Smooth muscle cell (in vitro differentiated cells): ENCODE data around the gene LRFN4. TPM values are rescaled to one million over a fixed set of nuclear protein-coding genes. Genes with fewer than 3 reads are reported as not detected.
"Not testable (repeated sequence)": the region's sequence is repeated elsewhere in the genome, so short reads cannot be mapped to it uniquely, and the experiment has no call there.

Source experiments
- DNase-seq: peaks from one replicate; lab custom pipeline; 2025; ENCODE audit not compliant: unreplicated experiment; lab: John Stamatoyannopoulos, UW
- H2AFZ ChIP-seq: fragments of 200-600 bp; sonication (generic); 2 replicates; pipeline ENCODE4 v1.6.0; 2016; ENCODE audit warnings: antibody characterized with exemption, low read depth, mild to moderate bottlenecking
- H3F3A ChIP-seq: fragments of 200-600 bp; sonication (generic); 2 replicates; pipeline ENCODE4 v1.6.0; 2017; ENCODE audit warnings: antibody characterized with exemption, low read depth
- H3K27ac ChIP-seq: fragments of 200-600 bp; sonication (generic); 2 replicates; pipeline ENCODE4 v1.5.1; 2016; ENCODE audit warnings: low read depth, mild to moderate bottlenecking
- H3K27me3 ChIP-seq: fragments of 200-600 bp; sonication (generic); 2 replicates; pipeline ENCODE4 v1.6.1; 2016; ENCODE audit warnings: low read depth, mild to moderate bottlenecking
- H3K36me3 ChIP-seq: fragments of 200-600 bp; sonication (generic); 2 replicates; pipeline ENCODE4 v1.5.1; 2016; ENCODE audit warnings: low read depth
- H3K4me1 ChIP-seq: fragments of 200-600 bp; sonication (generic); 2 replicates; pipeline ENCODE4 v1.5.1; 2016; ENCODE audit warnings: low read depth
- H3K4me2 ChIP-seq: fragments of 200-600 bp; sonication (generic); 2 replicates; pipeline ENCODE4 v1.6.0; 2016; ENCODE audit warnings: mild to moderate bottlenecking
- H3K4me3 ChIP-seq: fragments of 200-600 bp; sonication (generic); 2 replicates; pipeline ENCODE4 v1.5.1; 2016; ENCODE audit warnings: mild to moderate bottlenecking
- H3K79me2 ChIP-seq: fragments of 200-600 bp; sonication (generic); 2 replicates; pipeline ENCODE4 v1.6.0; 2016; ENCODE audit warnings: low read depth, mild to moderate bottlenecking
- H3K9ac ChIP-seq: fragments of 200-600 bp; sonication (generic); 2 replicates; pipeline ENCODE4 v1.6.0; 2016; ENCODE audit warnings: low read depth
- H3K9me3 ChIP-seq: fragments of 200-600 bp; sonication (generic); replicated peaks from 2 replicates; pipeline ENCODE4 v1.5.1; 2016; ENCODE audit warnings: low read depth
- H4K20me1 ChIP-seq: fragments of 200-600 bp; sonication (generic); 2 replicates; pipeline ENCODE4 v1.6.0; 2016; ENCODE audit warnings: low read depth
- WGBS: methylation state at CpG from one replicate; pipeline ENCODE4 v1.1.7; 2016; ENCODE audit warnings: low lambda C conversion rate; 5-methylcytosine and 5-hydroxymethylcytosine counted together
- polyA plus RNA-seq: library from polyadenylated mRNA; unstranded; fragments of >200 nt; fragmentation: Nextera tagmentation; extraction: Ambion mirVana; gene quantifications from 2 replicates; pipeline ENCODE4 v1.2.1, GENCODE V29; 2016
- total RNA-seq: library from RNA; depleted of rRNA; stranded (reverse); fragments of >200 nt; gene quantifications from 2 replicates; pipeline ENCODE4 v1.2.3, GENCODE V29; 2014
- TF ChIP-seq, protein P1 (sequence below): fragments of 200-600 bp; sonication (generic); IDR thresholded peaks from 2 replicates; pipeline ENCODE4 v1.5.1; 2017; ENCODE audit warnings: borderline replicate concordance, mild to moderate bottlenecking, antibody characterized with exemption; ENCODE audit not compliant: insufficient read depth, poor library complexity, severe bottlenecking

The LRFN4 gene
- total and polyA plus RNA-seq, 2 experiments from 2014 or later, result 14.7 to 37.6 TPM

DNA sequence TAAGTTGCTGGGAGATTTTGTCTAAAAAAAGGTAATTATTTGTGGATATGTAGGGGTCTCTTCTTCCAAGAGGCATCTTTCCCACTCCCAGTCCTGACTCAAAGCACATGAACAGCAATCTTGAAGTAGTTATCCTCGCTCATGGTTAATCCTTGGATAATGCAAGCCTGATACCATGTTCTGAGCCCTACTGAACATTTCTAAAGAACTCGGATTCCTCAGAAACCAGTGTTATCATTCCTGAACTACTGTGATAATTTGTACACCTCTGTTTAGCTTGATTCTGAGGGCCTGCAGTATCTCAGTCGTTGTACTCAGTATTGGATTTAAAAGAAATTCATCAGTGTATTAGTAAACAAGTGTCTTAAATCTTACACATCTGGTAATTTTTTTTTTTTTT is 36.0 kb upstream of the LRFN4 start:
- Histone ChIP-seq H3K4me2 (peak overlapping the region; percentile 67), H3K27me3 (no peaks in the 10 kb centered on the region), H3K9me3 (no peaks in the 10 kb centered on the region), H2AFZ (no peak overlapping the region), H3K79me2 (no peaks in the 10 kb centered on the region), H3F3A (peaks cover 15% of the 10 kb centered on the region), H4K20me1 (peaks cover 3% of the 10 kb centered on the region), H3K4me3 (no peak overlapping the region), H3K27ac (peak overlapping the region; percentile 65), H3K4me1 (peaks cover 20% of the 10 kb centered on the region), H3K9ac (no peak overlapping the region), H3K36me3 (no peaks in the 10 kb centered on the region)
- TF ChIP-seq, protein P1, sequence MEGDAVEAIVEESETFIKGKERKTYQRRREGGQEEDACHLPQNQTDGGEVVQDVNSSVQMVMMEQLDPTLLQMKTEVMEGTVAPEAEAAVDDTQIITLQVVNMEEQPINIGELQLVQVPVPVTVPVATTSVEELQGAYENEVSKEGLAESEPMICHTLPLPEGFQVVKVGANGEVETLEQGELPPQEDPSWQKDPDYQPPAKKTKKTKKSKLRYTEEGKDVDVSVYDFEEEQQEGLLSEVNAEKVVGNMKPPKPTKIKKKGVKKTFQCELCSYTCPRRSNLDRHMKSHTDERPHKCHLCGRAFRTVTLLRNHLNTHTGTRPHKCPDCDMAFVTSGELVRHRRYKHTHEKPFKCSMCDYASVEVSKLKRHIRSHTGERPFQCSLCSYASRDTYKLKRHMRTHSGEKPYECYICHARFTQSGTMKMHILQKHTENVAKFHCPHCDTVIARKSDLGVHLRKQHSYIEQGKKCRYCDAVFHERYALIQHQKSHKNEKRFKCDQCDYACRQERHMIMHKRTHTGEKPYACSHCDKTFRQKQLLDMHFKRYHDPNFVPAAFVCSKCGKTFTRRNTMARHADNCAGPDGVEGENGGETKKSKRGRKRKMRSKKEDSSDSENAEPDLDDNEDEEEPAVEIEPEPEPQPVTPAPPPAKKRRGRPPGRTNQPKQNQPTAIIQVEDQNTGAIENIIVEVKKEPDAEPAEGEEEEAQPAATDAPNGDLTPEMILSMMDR, result no peak
- DNase-seq, result no peak
- WGBS, result 3% methylated on average over 3 of the region's 3 CpGs

DNA sequence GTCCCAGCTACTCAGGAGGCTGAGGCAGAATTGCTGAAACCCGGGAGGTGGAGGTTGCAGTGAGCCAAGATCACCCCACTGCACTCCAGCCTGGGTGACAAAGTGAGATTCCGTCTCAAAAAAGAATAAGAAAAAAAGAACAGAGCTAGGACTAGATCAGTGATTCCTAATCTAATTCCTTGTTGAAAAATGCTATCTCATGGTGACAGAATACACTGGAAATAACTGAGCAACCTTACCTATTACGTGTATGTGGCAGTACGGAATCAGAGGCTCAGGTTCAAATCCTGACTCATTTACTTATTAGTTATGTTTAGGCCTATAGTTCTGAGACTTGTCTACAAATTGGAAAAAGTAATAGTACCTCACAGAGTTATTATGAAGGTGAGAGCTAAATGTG is 33.2 kb upstream of the LRFN4 start:
- Histone ChIP-seq H3K4me3 (no peak overlapping the region), H4K20me1 (peaks cover 3% of the 10 kb centered on the region), H3K4me2 (no peak overlapping the region), H3K4me1 (peaks cover 8% of the 10 kb centered on the region), H3K27me3 (no peaks in the 10 kb centered on the region), H3K27ac (no peak overlapping the region), H3F3A (peaks cover 11% of the 10 kb centered on the region), H2AFZ (no peak overlapping the region), H3K79me2 (no peaks in the 10 kb centered on the region), H3K9ac (no peak overlapping the region), H3K9me3 (no peaks in the 10 kb centered on the region), H3K36me3 (no peaks in the 10 kb centered on the region)
- TF ChIP-seq, protein P1, result no peak
- no peak for DNase-seq
- WGBS, result 100% methylated on average over 4 of the region's 4 CpGs

DNA sequence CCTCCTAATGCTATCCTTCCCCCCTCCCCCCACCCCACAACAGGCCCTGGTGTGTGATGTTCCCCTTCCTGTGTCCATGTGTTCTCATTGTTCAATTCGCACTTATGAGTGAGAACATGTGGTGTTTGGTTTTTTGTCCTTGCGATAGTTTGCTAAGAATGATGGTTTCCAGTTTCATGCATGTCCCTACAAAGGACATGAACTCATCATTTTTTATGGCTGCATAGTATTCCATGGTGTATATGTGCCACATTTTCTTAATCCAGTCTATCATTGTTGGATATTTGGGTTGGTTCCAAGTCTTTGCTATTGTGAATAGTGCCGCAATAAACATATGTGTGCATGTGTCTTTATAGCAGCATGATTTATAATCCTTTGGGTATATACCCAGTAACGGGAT is 32.3 kb upstream of the LRFN4 start:
- WGBS, result 100% methylated on average over 4 of the region's 4 CpGs
- not testable (repeated sequence) for H2AFZ ChIP-seq, H3K27me3 ChIP-seq, H3K79me2 ChIP-seq, DNase-seq, H3K9ac ChIP-seq, H3K27ac ChIP-seq, H3K4me2 ChIP-seq, H3K36me3 ChIP-seq, H3K9me3 ChIP-seq, H4K20me1 ChIP-seq, H3K4me1 ChIP-seq, H3K4me3 ChIP-seq
- peaks cover 11% of the 10 kb centered on the region for H3F3A ChIP-seq

DNA sequence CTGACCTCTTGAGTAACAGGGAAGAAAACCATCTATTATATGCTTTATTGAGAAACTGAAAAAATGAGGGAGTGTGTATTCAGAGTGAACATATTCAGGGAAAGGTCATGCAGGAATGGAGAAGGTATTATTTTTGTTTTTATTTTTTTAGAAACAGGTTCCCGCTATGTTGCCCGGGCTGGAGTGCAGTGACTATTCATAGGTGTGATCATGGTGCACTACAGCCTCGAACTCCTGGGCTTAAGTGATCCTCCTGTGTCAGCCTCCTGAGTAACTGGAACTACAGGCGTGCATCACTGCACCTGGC is 22.4 kb upstream of the LRFN4 start:
- H3K36me3 ChIP-seq, result no peaks in the 10 kb centered on the region
- H3K4me1 ChIP-seq, result no peaks in the 10 kb centered on the region
- H3K9ac ChIP-seq, result no peak overlapping the region
- no peak overlapping the region for H3K27ac ChIP-seq
- no peak overlapping the region for H2AFZ ChIP-seq
- DNase-seq, result no peak
- no peaks in the 10 kb centered on the region for H3K27me3 ChIP-seq
- no peak overlapping the region for H3K4me3 ChIP-seq
- no peaks in the 10 kb centered on the region for H3K9me3 ChIP-seq
- no peak overlapping the region for H3K4me2 ChIP-seq
- H4K20me1 ChIP-seq, result no peaks in the 10 kb centered on the region
- H3F3A ChIP-seq, result peaks cover 6% of the 10 kb centered on the region
- 82% methylated on average over 4 of the region's 4 CpGs for WGBS
- no peaks in the 10 kb centered on the region for H3K79me2 ChIP-seq
- TF ChIP-seq, protein P1, result no peak
